NCI-H2171 treated with DMSO at 0.1 percent for 48 hours (cell line): Measurements from ENCODE around the gene GBX1.
A peak's percentile ranks its signal among the peaks of the same experiment; 100 is the strongest.

Experiments
- DNase-seq: peaks from one replicate; lab custom pipeline; 2025; lab: John Stamatoyannopoulos, UW

The GBX1 gene

DNA sequence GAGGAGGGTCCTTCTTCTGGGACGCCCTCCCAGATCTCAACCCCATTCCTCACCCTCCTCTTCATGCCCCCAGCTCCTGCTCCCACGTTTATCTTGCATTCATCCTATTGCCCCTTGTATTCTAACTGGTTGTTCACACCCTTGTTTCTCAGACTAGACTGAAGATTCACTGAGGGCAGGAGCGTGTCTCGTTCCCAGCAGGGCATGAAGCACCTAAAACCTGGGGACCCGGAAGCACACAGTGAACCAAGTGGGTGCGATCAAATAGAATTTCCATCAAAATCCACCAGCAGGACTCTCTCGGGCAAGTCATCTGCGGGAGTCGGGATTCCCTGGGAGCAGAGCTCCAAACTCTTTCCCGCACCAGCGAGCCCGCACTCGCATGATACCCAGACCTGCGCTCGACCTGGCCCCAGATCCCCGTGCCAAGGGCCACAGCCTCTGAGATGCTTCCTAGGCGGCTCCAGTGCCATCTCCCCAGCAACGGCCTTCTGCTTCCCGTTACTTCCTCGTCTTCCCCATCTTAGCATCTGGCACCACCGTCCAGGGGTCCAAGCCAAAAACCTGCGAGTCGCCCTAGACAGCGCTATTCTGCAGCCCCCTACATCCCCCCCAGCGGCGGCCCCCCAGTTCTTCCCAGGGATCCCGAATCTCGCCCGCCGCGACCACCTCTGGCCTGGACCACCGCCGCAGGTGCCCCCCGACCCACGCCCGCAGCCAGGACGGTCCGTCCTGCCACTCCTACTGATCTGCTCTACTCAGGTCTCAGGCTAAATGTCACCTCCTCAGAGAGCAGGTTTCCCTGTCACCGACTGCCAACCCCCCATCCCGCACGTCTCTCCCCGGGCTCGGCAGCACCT, 6.1 kb upstream of the GBX1 start:
- DNase-seq, result no peak

GRCh38 chr7:151172273-151173141, 5.0 kb upstream of the GBX1 start:
- peak; percentile 65 for DNase-seq

DNA sequence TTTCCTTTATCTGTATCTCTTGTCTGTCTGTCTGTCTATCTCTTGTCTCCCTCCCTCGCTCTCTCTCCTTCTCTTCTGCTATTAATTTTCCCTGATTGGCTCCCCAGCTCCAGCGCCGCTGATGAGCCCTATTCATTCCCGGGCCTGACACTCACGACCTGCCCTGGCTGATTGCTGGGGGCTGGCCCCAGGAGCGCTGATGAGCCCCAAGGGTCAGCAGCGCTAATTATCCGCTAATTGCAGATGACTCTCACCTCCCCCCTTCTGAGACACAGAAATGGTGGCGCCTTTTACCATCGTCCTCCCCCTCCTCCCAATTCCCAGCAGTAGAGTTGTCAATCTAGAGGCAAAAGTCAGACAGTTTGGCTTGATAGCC, 1.3 kb upstream of the GBX1 start:
- DNase-seq, result no peak

DNA sequence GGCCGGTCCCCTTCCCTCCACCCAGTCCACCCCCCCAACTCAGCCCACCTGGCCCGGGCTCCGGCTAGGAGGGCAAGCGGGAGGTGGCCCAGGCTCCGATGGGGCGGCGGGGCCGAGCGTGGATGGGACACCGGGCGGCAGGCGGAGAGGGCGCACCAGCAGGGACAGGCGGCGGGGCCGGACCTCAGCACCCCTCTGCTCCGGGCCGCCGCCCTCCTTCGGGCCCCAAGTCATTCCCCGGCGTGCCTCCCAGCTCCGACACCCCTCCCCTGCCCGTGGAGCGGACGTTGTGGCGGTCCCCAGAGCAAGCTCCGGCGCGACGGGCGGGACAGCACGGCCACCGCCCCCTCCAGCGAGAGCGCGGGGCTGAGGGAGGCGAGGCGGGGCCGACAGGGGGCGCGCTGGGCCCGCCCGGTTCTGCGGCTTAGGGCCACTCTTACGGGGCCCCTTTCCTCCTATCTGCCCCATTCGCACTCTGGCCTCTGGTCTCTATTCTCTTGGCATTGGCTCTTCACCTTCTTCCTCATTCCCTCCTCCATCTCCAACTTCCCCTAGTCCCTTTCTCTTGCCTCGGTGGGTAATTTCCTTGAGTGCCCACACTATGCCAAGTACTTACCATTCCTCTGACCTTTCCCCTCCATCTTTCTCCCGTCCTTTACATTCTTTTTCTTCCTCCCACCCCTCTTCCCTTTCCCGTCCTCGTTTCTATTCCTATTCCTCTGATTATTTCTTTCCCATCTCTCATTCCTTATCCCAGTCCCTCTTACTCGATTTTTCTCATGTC, 701 bp upstream of the GBX1 start:
- DNase-seq, result peak; percentile 18

- no peak for DNase-seq
Observed at GRCh38 chr7:151166629-151167196, 781 bp downstream of the GBX1 start.

DNA sequence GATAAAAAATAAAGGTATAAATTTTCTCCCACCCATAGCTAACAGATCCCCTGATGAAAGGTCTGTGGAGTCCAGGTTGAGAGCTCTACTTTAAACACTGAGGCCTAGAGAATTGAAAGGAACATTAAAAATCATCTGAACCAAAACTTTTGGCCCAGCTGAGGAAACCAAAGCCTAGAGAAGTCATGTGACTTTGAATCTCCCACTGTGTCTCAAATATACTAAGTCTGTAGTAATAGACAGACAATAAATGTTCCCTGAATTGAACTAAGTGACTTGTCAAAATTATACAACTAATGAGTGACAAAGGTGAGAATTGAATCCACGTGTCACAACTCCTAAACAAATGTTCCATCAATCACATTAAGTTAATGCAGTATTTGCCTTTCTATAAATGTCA, 5.7 kb downstream of the GBX1 start:
- no peak for DNase-seq

GRCh38 chr7:151157645-151158329, 9.7 kb downstream of the GBX1 start:
- no peak for DNase-seq

DNA sequence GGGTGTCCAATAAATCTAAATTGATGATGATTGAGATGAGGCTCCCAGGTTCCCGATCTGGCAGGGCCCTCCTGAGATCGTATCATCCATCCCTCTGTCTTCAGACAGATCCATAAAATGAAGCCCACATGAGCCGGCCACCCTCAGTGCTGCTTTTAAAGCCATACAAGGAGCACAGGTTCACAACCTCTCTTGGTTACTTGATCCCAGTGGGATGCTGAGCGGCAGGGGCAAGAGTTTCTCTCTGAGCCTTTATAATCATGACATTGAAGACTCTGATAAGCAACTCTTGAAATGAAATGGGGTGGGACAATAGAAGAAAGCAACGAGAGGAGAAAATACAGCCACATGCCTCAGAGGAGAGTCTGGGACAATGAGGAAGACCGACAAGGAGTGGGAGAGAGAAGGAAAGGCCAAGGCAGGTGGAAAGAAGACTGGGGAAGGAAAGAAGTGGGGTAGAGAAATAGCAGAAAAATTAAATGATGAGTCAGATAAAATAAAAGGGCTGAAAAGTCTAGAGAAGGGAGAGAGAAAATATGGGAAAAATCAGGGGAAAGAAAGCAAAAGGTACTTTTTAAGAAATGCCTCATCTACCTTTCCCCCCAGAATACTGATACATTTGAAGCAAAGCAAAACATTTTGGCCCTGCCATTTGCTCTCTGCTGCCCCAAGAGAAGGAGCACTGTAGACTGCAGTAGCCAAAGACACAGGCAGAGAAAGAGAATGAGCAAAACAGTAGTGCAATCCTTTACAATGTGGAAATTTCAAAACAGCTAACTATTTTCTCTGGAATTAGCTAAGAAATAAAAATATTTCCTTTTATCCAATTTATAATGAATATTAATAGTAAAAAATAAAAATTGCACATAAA, 14.6 kb downstream of the GBX1 start:
- DNase-seq, result no peak

- no peak for DNase-seq
Observed at GRCh38 chr7:151150388-151150787, 17.1 kb downstream of the GBX1 start.

DNA sequence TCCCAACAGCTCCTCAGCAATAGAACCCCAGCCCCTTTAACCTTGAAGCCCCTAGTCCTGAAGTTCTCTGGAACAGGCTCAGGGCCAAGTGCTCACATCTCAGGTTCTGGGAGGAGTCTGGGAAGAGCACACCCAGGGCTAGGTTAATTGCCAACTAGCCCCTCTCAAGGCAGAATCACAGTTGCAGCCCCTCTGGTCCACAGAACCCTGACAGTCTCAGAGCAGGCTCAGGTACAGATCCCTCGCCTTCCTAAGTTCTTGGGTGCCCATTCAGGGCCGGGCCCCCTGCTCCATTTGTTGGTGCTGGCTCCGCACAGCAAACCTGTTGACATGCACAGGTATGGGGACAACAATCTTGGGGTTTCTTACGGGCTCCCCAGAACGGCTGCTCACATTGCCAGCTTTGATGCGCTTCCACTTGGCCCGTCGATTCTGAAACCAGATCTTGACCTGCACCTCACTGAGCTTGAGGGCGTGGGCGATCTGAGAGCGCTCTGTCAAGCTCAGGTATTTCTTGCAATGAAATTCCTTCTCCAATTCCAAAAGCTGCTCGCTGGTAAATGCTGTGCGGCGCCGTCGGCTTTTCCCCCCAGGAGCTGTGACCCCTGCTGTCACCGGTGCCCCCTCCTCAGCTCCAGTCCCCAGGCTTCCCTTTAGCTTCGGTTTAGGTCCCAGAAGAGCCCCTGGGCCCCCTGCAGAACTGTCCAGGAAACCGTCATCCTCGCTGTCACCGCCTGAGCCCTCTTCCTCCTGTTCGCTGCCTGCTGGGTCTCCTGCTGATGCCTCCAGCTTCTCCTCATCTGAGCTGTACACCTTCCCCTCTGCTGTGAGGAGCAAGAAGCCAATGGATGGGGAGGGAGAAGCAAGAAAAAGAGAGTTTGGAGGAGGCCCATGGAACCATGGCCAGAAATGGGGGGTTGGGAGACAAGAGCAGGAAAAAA, 18.9 kb downstream of the GBX1 start:
- no peak for DNase-seq

DNA sequence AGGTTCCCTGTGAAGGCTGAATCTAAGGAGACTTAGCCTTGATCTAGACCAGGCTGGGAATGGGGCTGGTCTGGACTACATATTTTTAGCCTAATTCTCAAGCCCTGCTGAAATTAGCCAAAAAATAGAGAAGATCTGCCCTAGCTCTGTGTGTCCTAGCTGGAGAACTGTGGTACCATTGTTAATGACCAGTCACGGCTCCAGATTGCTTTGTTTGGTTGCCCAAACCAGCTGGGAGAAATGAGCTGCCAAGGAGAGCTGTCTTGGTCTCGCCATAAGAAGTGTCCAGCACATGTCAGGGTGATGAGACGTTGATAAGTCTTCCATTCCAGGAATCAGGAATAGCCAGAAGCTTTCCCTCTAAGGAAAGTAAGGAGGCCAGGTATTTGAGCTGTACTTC, 20.7 kb downstream of the GBX1 start:
- DNase-seq, result no peak

DNA sequence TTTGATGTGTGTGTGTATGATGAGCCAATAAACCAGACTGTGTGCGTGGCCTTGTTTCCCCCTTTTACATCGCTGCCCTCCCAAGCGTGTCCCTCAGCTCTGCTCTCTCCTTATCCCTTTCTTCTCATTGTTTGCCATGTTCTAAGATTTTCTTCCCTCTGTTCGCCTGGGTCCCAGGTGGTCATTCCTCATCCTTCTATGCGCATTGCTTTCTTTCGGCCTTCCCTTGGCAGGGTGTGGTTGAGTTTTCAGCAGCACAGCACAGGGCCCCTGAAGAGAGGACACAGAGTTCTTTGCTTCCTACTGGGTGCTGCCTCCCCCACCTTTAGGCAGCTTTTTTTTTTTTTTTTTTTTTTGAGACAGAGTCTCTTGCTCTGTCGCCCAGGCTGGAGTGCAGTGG, 23.1 kb downstream of the GBX1 start:
- no peak for DNase-seq

GRCh38 chr7:151143261-151144015, 24.1 kb downstream of the GBX1 start:
- DNase-seq, result peak; percentile 71

DNA sequence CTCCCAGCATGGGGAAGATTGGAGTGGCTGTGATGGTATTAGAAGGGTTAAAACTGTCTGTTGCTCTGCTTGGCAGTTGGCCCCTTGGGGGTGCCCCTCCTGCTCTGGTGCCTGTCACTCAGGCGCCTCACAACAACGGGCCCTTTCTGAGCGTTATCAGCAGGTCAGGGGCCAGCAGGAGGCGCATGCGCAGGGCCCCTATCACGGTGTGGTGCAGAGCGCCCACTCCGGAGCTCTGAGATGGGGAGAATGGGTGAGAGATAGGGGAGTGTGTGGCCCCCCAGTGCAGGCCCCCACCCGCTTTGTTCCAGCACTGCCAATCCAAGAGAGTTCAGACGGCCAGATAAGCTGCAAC, 24.8 kb downstream of the GBX1 start:
- DNase-seq, result peak; percentile 55

- no peak for DNase-seq
Observed at GRCh38 chr7:151141855-151142685, 25.4 kb downstream of the GBX1 start.

GRCh38 chr7:151141311-151141854, 26.1 kb downstream of the GBX1 start:
- peak; percentile 93 for DNase-seq

- DNase-seq, result no peak
Observed at GRCh38 chr7:151140826-151141225, 26.7 kb downstream of the GBX1 start.
